Activated CD4-positive, alpha-beta T cell treated with anti-CD3 and anti-CD28 coated beads, Interleukin-2, amount 50 U/mL, for 16 hours (primary cell): ENCODE measurements around the gene SKAP1.
"Not testable (repeated sequence)": the region's sequence is repeated elsewhere in the genome, so short reads cannot be mapped to it uniquely, and the experiment has no call there.

ENCODE experiments used
- DNase-seq: peaks from one replicate; pipeline ENCODE4 v3.0.0-alpha.2; 2020

Gene SKAP1

DNA sequence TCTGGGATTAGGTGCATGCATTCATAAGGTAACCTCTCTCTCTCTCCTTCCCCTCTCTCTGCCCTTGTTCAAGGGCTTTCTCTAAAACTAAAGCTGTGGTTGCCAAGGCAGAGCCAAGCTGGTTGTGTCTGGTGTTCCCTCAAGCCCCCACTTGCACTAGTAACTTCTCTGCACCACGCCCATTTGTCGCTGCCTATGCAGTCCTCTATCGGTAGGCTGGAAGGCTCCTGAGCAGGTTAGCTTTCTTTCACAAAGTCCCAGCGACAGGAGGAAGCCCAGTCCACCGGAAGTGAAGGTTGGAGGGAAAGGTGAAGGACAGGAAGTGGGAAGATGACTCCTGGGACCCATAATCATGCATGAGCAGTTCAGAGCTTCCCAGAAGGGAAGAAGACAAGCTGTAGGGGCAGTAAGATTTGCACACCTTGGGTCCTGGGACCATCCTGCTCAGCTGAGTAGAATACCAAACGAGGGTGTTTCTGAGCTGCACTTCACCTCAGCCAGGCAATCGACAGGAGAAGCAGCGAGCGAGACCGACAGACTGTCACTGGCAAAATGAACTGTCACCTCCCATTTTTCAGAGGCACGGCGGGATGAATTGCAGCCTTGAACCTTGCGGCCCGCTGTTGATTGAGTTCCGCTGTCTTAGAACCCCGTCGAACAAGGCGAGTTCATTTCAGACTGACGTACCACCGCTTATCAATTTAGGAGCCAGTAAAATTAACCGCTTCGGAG is 14.7 kb upstream of the SKAP1 start:
- peak; percentile 30 for DNase-seq

DNA sequence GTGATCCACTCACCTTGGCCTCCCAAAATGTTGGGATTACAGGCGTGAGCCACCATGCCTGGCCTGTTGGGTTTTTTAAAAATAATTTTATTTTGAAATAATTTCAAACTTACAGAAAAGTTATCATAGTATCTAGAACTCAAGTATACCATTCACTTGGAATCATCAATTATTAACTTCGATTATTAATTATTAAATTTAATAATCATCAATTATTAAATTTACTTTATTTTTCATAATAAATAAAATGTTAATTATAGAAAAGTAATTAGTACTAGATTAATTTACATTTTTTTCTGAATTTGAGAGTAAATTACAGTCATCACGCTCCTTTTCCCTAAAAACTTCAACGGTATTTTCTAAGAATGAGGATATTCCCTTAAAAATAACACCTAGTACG is 13.7 kb upstream of the SKAP1 start:
- DNase-seq: no peak

DNA sequence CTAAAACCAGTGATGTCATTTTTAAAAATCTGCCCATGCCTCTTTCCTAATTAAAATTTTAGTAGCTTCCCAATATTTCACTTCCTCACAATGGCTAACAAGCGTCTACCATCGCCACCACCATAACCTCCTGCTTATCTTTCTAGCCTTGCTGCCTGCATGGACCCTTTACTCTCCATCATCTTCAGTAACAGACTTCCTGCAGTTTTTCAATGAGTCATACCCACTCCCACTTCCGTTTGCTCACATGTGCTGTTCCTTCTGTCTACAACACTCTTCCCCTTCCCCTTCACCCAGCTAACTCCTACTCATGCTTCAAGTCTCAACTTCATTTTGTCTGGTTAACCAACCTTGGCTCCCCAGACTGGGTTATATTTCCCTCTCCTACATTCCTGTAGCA is 12.8 kb upstream of the SKAP1 start:
- peak; percentile 55 for DNase-seq

DNA sequence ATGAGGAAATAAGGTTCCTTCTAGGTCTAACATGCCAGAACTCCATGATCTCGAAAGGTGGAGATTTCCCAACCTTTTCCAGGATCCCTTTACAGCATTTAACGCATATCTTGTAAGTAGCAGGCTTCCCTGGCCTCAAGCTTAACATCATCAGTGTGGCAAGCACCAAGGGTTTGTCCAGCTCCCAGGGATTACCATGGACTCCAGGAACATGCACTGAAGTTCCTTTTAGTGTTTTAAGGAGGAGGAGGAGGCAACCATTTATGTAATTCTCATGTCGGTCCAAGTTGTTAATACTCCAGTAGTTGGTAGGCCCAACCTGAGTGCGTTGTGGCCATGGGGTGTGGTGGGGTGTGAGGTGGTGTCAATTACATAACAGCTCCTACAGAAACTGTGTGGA is 11.8 kb upstream of the SKAP1 start:
- DNase-seq: no peak

DNA sequence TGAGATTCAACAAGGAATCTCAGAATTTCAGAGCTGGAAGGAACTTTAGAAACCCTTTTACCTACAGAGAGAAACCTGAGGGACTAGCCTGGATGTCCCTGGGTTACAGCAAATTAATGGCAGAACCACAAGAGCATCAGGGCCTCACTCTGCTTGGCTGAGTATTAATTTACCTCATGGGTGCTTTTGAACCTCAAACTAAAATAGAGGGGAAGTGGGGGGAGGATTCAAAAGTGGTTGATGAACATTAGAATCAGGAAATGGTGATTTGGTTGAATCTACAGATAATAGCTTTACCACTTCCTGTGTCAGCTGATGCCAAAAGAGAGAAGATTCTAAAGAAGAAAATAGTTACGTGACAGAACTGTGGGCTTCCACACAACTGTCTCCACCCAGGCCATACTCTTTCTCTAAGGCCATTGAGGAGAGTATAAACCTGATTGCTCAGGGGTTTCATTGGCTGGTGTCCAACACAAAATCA is 11.3 kb upstream of the SKAP1 start:
- DNase-seq: peak; percentile 87

DNA sequence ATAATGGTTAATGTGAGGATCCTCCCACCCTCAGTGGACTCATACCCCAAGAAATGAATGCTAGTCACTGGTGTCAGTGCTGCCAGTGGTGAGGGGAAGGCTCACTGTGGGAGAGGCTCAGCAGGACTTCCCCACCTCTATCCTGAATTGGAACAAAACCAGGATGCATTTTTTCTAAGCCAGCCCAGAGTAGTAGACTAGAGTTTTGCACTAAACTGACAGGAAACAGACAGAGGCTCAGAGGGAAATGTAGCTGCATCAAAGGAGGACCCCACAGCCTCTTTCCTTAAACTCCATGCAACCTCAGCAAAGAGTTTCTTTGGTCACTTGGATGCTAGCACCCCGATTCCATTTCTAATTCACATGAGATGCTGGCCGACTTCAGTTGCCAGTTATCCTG is 10.7 kb upstream of the SKAP1 start:
- no peak for DNase-seq

DNA sequence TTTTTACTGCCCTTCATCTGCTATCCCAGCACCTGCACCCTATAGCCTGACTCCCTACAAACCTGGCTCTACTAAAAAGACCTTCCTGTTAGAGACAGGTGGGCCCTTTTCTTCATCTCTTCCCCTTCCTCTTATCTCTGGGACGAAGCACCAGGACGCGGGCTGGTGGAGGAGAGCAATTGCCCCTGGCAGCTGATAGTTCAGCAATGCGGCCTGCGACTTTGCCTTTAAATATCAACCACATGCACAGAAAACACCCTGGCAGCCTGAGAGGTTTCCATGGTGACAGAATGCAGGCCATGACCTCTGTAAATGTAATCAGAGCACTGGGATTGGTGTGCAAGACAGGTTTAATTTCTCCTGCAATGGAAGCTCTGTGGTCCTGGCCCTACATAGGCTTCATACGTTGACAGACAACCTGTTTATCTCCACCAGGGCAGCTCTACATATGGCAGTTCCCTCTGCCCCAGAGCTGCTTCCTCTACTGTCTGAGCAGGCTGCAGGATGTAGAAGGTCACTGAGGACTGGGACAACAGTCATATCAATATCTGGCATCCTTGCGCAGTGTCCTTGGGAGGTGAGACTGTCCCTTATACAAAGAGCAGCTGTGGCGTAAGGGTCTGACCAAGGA is 10.0 kb upstream of the SKAP1 start:
- DNase-seq: peak; percentile 51

DNA sequence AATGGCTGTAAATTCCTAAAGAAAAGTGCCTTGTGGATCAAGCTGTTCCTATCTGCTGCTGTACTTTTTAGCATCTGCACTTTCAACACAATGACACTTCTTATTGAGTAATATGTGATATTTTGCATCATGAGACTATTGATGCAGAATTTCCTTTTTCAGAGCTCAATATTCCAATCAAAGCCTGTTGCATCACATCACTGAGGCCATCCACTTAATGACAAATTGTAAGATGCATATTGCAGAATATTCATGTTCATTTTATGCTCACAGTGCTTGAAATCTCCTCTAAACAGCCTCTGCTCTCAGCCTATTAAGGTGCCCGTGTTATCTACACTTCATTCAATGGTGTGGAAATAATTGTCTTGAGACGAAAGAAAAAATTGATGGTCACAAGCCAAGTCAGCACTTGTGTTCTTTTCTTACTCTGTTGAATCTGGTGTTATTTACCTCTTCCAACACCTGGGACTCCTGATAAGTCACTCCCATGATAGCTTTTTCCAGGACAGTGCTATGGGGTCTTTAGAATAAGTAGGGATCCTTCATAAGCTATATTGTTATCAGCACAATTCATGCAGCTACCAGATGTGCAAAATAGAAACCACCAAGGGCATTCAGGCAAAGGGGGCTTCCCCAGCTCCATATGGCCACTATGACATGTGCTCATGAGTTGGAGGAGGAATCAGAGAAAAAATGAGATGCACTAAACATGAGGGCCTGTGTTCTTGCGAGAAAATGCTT is 9.3 kb upstream of the SKAP1 start:
- peak; percentile 56 for DNase-seq

DNA sequence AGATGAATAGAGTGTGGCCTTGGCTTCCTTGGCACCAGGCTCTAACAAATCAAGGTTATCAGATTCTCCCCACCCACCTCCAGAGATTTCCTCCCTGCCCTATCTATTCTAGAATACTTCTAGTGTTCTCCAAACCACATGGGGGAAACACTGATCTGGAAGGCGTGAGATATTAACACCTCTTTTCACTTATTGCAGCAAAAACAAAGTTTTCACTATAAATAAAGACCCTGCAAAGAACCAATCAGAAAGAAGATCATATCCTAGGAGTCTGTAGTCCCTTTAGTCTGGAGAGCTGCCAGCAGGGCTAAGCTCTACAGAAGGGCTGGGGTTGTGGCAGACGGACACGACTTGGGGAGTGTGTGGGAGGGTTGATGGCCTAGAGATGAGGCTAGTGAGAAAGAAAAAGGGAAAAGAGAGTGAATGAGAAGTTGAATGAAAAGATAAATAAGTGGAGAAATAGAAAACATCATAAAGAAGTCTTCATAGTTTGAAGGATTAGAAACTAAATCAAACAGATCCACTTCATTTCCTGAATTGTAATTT is 8.6 kb upstream of the SKAP1 start:
- no peak for DNase-seq

DNA sequence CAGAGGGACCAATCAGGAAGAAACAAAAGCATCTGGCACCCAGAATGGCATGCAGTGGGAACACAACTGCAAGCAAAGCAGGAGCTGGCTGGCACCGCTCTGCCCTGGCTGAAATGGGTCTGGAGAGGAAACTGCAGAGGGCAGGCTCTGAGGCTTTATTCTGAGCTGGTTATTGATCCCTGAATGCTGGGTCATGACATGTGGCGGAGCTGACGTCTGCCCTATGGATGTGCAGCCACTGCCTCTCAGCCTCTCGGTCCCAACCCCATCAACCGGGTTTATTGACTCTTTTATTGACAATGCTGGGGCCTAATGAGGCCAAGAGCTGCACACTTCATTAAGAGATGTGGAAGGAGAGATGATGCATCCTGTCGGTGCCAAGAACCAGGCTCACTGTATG is 3.9 kb upstream of the SKAP1 start:
- no peak for DNase-seq

DNA sequence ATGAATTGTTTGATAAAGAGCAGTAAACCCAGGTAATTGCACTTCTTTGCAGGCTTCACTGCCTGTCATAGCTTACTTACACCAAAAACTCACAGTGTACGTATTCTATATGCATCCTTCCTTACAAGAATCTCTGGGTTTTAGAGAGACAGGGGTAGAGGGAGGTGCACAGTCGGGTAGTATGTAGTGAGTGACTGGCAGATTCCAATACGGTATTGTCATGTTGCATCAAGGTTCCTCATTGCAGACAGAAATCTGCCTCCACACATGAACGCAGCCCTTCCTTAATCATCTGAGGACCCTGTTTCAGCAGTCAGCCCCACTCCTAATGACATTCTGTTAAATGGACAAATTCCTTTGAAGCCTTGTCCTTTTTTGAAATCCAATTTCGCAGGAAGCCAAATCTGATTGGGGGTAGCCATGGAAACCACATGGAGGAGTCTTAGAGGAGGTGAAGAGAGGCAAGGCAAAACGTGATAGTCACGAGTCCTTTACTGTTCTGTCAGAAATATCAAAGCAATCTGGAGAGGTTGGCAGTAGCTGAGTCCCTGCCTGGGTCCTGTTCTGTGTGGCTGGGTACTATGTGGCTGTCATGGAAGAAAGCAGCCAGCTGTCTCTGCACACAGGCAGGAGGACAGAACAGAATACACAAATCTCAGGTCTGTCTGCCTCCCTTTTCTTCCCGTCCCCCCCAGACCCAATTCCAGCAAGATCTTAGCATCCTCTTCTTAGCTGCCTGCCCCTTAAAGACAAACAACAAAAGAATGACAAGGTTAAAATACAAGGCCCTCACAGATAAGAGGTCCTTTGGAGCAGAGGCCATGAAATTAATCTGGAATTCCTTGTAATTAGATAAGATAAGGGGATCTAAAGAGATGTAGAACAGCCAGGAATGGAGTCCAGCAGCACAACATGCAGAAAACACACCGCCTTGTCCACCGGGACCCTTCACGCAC is 3.1 kb upstream of the SKAP1 start:
- no peak for DNase-seq

DNA sequence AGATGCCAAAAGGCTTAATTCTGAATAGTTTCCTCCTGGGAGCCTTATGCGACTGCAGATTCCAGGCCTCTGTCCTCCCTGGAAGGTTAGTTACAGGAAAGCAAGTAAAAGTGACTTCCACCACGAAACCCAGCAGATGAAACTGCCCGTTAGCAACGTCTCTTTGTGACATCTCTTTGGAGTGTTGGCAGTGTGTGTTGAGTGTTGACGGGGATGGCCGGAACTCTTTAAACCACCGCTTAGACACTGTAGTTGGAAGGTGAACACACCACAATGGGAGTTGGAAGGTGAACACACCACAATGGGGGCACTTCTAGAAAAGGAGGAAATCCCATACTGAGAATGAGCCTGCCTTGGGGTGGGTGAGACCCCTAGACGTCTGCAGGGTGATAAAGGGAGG is 858 bp downstream of the SKAP1 start:
- peak; percentile 71 for DNase-seq

DNA sequence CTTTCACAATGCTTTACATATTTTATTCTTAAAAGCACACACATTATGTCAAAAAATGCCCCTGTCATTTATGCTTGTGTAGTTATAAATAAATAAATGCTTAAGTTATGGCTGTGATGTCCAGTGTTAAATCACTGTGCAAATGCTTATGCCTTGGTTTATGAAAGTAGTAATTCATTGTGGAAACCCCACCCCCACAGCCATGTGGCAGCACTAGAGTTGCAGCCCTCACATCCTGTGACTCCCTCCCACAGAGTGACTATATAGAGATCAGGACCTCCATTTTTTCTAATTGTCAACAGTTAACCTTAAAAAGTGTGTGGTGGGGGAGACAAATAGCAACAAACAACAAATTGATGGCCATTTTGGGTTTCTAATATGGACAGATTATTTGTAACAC is 2.4 kb downstream of the SKAP1 start:
- peak; percentile 89 for DNase-seq

DNA sequence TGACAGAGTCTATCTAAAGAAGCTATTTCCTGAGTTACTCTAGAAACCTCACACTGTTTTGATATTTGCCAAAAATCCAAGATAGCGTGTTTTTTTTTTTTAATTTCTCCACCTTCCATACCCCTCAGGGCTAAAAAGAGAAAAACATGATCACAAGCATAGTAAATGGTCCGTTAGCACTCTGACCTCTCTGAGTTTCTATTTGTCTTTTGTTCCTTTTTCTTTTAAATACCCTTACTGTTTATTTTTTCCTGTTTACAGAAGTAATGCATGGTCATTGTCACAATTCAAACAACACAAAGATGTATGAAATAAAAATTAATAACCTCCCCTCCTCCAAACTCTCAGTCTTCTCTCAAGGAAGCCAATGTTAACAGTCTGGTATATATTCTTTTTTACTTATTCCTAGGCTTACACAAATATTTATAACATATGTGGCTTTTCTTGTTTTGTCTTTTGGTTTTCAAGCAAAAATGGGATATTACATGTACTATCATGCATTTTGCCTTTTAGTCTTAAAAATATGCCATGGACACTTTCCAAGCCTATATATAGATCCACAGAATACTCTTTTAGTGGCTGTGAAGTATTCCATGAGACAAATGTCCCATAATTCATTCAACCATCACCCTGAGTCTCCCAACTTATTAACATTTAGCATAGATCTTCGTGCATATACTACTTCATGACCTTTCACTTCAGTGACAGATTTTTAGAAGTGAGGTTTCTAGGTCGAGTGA is 3.1 kb downstream of the SKAP1 start:
- DNase-seq: no peak

DNA sequence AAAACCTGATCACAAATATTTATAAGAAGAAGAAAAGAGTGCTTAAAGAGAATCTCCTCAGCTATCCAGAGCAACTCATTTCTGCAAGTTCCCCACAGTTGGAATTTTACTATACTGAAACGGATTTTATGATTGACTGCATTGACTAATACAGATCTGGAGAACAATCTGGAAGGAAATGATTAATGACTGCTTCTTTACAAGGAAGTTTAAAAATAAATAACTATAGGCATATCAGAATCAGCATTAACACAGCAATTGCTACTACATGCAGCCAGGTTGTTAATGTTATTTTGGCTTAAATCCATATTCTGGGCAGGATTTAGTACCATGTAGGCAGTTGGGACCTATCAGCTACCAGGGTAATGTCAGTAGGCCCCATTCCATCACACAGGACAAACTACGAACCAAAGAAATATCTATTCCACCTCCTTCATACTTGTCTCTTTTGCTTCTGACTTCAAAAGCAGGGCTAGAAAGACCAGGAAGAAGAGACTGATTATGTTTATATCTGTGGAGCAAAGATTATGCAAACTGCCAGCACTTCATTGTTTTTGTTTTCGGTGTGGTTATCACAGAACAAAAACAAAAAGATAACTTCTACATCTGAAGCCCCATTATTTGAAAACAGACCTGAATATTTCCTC is 3.9 kb downstream of the SKAP1 start:
- no peak for DNase-seq

DNA sequence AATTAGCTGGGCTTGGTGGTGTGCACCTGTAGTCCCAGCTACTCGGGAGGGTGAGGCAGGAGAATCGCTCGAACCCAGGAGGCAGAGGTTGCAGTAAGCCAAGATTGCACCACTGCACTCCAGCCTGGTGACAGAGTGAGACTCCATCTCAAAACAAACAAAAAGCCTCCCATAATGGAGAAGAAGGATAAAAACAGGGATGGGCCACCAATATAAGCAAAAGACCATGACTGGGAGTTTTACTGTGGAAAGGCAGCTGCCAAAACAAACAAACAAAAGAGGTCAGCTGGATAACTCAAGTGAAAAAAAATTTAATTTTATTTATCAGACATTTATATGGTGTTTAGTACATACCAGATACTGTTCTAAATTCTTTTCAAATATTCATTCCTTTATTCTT is 8.0 kb downstream of the SKAP1 start:
- DNase-seq: not testable (repeated sequence)

DNA sequence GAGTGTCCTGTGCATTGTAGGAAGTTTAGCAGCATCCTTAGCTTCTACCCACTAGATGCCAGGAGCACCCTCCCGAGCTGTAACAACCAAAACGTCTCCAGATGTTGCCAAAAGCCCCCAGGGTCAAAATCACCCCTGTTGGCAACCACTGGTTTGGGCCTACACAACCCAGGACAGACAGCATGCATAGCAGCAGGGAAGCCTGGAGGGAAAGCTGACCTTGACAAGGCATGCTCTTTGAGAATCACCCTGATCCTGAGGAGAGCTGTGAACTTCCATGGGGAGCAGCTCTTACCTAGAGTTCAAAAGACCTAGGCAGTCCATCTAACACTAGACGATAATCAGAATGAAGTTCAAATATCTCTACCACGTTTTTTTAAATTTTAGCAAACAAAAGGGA is 9.2 kb downstream of the SKAP1 start:
- no peak for DNase-seq

DNA sequence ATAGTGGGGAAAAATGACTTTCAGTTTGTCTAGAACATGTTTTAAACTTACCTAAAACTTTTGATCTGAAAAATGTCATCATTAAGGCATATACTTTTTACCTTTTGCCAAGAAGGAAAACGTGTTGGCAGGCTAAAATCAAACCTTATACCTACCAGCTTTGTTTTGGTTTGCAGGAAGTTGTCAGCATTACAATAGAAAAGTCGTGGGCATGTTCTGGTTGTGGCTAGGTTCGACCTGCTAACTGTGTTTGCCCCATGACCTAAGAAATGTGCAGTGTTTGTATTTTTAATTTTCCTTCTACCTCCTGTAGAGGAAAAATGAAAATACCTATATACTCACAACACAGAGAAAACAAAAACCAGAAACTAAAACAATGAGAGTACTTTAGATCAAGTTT is 13.0 kb downstream of the SKAP1 start:
- DNase-seq: no peak

DNA sequence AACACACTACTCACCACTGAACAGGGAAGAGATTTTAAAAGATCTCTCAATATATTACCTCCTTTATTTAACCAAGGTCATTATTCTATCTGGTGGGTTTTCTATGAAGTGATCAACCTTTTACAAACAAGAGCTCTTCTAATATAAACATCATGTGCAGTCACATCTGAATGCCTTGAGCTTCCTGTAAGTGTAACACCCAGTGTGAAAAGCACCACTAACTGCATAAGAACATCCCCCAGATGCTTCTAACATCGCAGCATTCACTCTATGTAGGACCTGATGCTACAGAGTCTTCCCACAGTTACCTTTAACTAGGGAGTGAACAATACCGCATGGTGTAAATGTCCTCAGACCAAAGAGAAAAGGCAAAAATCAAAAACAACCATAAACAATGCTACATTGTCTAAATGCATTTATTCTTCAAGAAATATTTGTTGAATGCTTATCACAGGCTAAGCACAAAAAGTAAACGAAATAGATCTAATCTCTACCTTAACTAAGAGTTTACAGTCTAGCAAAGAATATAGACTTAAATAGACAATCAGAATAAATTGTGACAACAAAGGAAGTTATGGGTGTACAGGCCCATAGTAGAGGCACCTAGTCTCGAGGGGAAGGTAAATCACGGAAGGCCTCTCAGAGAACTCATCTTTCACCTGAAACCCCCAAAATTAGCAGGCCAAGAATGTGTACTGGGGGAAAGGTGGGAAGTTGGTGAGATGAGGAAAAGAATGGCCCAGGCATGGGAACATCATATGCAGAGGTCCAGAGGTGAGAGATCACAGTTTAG is 16.2 kb downstream of the SKAP1 start:
- DNase-seq: peak; percentile 24

DNA sequence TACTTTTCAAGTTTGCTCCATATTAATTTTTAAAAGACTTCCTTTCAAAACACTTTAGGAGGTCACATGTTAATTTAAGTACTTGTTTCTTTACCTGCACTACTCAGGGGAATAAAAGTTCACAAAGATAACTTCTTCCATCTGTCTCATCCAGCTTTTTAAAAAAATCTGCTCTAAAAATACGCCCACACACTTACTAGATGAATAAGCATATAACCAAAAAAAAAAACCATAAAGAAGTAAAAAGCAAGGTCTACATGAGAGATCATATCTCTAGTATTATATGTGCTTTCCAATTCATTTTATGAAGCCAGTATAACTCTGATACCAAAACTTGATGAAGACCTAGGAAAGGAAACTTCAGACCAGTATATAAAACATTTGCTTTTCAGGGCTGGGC is 17.2 kb downstream of the SKAP1 start:
- DNase-seq: peak; percentile 49
